Adipocyte (in vitro differentiated cells): ENCODE results near the gene WBP2.

Experiments used
- DNase-seq: peaks from one replicate; pipeline ENCODE4 v3.0.0-alpha.2; 2015; ENCODE audit warnings: low read depth
- H3K27me3 ChIP-seq: replicated peaks from 2 replicates; pipeline ENCODE4 v1.7.0; 2013; ENCODE audit warnings: mild to moderate bottlenecking, low read length, moderate library complexity; ENCODE audit not compliant: control insufficient read depth, insufficient read depth
- H3K36me3 ChIP-seq: 2 replicates; pipeline ENCODE4 v1.7.0; 2013; ENCODE audit warnings: low read length, mild to moderate bottlenecking, moderate library complexity; ENCODE audit not compliant: control insufficient read depth, insufficient read depth, severe bottlenecking
- H3K4me1 ChIP-seq: 2 replicates; pipeline ENCODE4 v1.7.0; 2013; ENCODE audit warnings: mild to moderate bottlenecking, low read length, moderate library complexity; ENCODE audit not compliant: control insufficient read depth, insufficient read depth
- H3K4me3 ChIP-seq: 2 replicates; pipeline ENCODE4 v1.7.0; 2013; ENCODE audit warnings: mild to moderate bottlenecking, low read length, moderate library complexity
- H3K9ac ChIP-seq: 2 replicates; pipeline ENCODE4 v1.7.0; 2013; ENCODE audit warnings: mild to moderate bottlenecking, low read length, moderate library complexity
- H3K9me3 ChIP-seq: 2 replicates; pipeline ENCODE4 v1.7.0; 2013; ENCODE audit warnings: mild to moderate bottlenecking, low read length, moderate library complexity; ENCODE audit not compliant: control insufficient read depth

The WBP2 gene

GRCh38 chr17:75838410-75838809, 16.7 kb downstream of the WBP2 start:
- Histone ChIP-seq H3K4me3 (no peak overlapping the region), H3K36me3 (no peaks in the 10 kb centered on the region), H3K4me1 (no peaks in the 10 kb centered on the region), H3K27me3 (no peaks in the 10 kb centered on the region), H3K9ac (no peak overlapping the region), H3K9me3 (no peaks in the 10 kb centered on the region)
- DNase-seq: no peak

GRCh38 chr17:75837899-75838298, 17.2 kb downstream of the WBP2 start:
- Histone ChIP-seq H3K9ac (no peak overlapping the region), H3K27me3 (no peaks in the 10 kb centered on the region), H3K4me3 (no peak overlapping the region), H3K36me3 (no peaks in the 10 kb centered on the region), H3K9me3 (no peaks in the 10 kb centered on the region), H3K4me1 (no peaks in the 10 kb centered on the region)
- no peak for DNase-seq

- no peaks in the 10 kb centered on the region for H3K9me3 ChIP-seq
- DNase-seq: no peak
- no peak overlapping the region for H3K4me3 ChIP-seq
- no peaks in the 10 kb centered on the region for H3K36me3 ChIP-seq
- H3K9ac ChIP-seq: no peak overlapping the region
- H3K27me3 ChIP-seq: no peaks in the 10 kb centered on the region
- H3K4me1 ChIP-seq: no peaks in the 10 kb centered on the region
These were observed 18.5 kb downstream of the WBP2 start for GRCh38 chr17:75836605-75837004.

- Histone ChIP-seq H3K4me1 (no peaks in the 10 kb centered on the region), H3K36me3 (no peaks in the 10 kb centered on the region), H3K4me3 (no peak overlapping the region), H3K9me3 (no peaks in the 10 kb centered on the region), H3K27me3 (no peaks in the 10 kb centered on the region), H3K9ac (no peak overlapping the region)
- no peak for DNase-seq
These were observed 19.5 kb downstream of the WBP2 start for GRCh38 chr17:75835654-75835987.

GRCh38 chr17:75834928-75835653, 20.0 kb downstream of the WBP2 start:
- H3K9ac ChIP-seq: no peak overlapping the region
- H3K27me3 ChIP-seq: no peaks in the 10 kb centered on the region
- H3K9me3 ChIP-seq: no peaks in the 10 kb centered on the region
- no peaks in the 10 kb centered on the region for H3K36me3 ChIP-seq
- DNase-seq: no peak
- H3K4me1 ChIP-seq: no peaks in the 10 kb centered on the region
- H3K4me3 ChIP-seq: no peak overlapping the region

- Histone ChIP-seq H3K9ac (no peak overlapping the region), H3K4me3 (no peak overlapping the region), H3K9me3 (no peaks in the 10 kb centered on the region), H3K27me3 (no peaks in the 10 kb centered on the region), H3K4me1 (no peaks in the 10 kb centered on the region), H3K36me3 (no peaks in the 10 kb centered on the region)
- no peak for DNase-seq
These were observed 20.7 kb downstream of the WBP2 start for GRCh38 chr17:75834279-75834920.

GRCh38 chr17:75832652-75833400, 22.3 kb downstream of the WBP2 start:
- Histone ChIP-seq H3K36me3 (no peaks in the 10 kb centered on the region), H3K27me3 (no peaks in the 10 kb centered on the region), H3K4me3 (no peak overlapping the region), H3K4me1 (peaks cover 3% of the 10 kb centered on the region), H3K9ac (no peak overlapping the region), H3K9me3 (no peaks in the 10 kb centered on the region)
- no peak for DNase-seq

- no peak for DNase-seq
- Histone ChIP-seq H3K36me3 (no peaks in the 10 kb centered on the region), H3K4me3 (no peak overlapping the region), H3K9me3 (no peaks in the 10 kb centered on the region), H3K27me3 (no peaks in the 10 kb centered on the region), H3K4me1 (peaks cover 9% of the 10 kb centered on the region), H3K9ac (no peak overlapping the region)
These were observed 22.9 kb downstream of the WBP2 start for GRCh38 chr17:75832164-75832651.

- no peak overlapping the region for H3K4me3 ChIP-seq
- H3K9me3 ChIP-seq: no peaks in the 10 kb centered on the region
- DNase-seq: no peak
- H3K27me3 ChIP-seq: no peaks in the 10 kb centered on the region
- no peaks in the 10 kb centered on the region for H3K36me3 ChIP-seq
- H3K9ac ChIP-seq: no peak overlapping the region
- H3K4me1 ChIP-seq: peaks cover 15% of the 10 kb centered on the region
These were observed 24.0 kb downstream of the WBP2 start for GRCh38 chr17:75831032-75831571.

- H3K36me3 ChIP-seq: no peaks in the 10 kb centered on the region
- H3K27me3 ChIP-seq: no peaks in the 10 kb centered on the region
- H3K9ac ChIP-seq: no peak overlapping the region
- peak; percentile 28 for DNase-seq
- no peaks in the 10 kb centered on the region for H3K9me3 ChIP-seq
- H3K4me1 ChIP-seq: peaks cover 15% of the 10 kb centered on the region
- no peak overlapping the region for H3K4me3 ChIP-seq
These were observed 24.7 kb downstream of the WBP2 start for GRCh38 chr17:75830164-75831031.
